SK-N-SH (cell line): ENCODE data around the gene IPO8.

Source experiments
- EZH2phosphoT487 ChIP-seq: fragments of 200-600 bp; sonication (generic); IDR thresholded peaks from 2 replicates; pipeline ENCODE4 v1.6.1; 2017; ENCODE audit warnings: low read depth, mixed run types, mild to moderate bottlenecking, antibody characterized with exemption, moderate library complexity, borderline replicate concordance
- JUND ChIP-seq: IDR thresholded peaks from 2 replicates; pipeline ENCODE4 v1.4.0; 2012
- MEF2A ChIP-seq: IDR thresholded peaks from 2 replicates; pipeline ENCODE4 v1.4.0; 2012; ENCODE audit warnings: low read depth, borderline replicate concordance
- MXI1 ChIP-seq: IDR thresholded peaks from 2 replicates; pipeline ENCODE4 v1.6.1; 2012; ENCODE audit warnings: mild to moderate bottlenecking, low read depth, low read length, improper control_type of control experiment
- POLR2AphosphoS5 ChIP-seq: IDR thresholded peaks from 2 replicates; pipeline ENCODE4 v1.6.1; 2012; ENCODE audit warnings: low read depth, low read length
- RXRA ChIP-seq: IDR thresholded peaks from 2 replicates; pipeline ENCODE4 v1.4.0; 2012; ENCODE audit warnings: low read depth, mild to moderate bottlenecking, borderline replicate concordance
- TAF1 ChIP-seq: IDR thresholded peaks from 2 replicates; pipeline ENCODE4 v1.6.1; 2012; ENCODE audit warnings: low read depth, mild to moderate bottlenecking, low read length, moderate library complexity, borderline replicate concordance
- TEAD4 ChIP-seq: IDR thresholded peaks from 2 replicates; pipeline ENCODE4 v1.4.0; 2012; ENCODE audit warnings: mild to moderate bottlenecking, borderline replicate concordance; ENCODE audit not compliant: insufficient read depth
- TF ChIP-seq, protein P1 (sequence below): IDR thresholded peaks from 2 replicates; pipeline ENCODE4 v1.4.0; 2012; ENCODE audit warnings: low read depth, borderline replicate concordance
- TF ChIP-seq, protein P2 (sequence below): fragments of 200-600 bp; sonication (generic); IDR thresholded peaks from 2 replicates; pipeline ENCODE4 v1.6.1; 2017; ENCODE audit warnings: antibody characterized with exemption, mild to moderate bottlenecking, moderate library complexity
- TF ChIP-seq, protein P3 (sequence below): IDR thresholded peaks from 2 replicates; pipeline ENCODE4 v1.6.1; 2012; ENCODE audit warnings: mild to moderate bottlenecking, low read depth, low read length, moderate library complexity
- TF ChIP-seq, protein P4 (sequence below): IDR thresholded peaks from 2 replicates; pipeline ENCODE4; 2012
- TF ChIP-seq, protein P5 (sequence below): IDR thresholded peaks from 2 replicates; pipeline ENCODE4 v1.4.0; 2012; ENCODE audit warnings: low read depth

DNA sequence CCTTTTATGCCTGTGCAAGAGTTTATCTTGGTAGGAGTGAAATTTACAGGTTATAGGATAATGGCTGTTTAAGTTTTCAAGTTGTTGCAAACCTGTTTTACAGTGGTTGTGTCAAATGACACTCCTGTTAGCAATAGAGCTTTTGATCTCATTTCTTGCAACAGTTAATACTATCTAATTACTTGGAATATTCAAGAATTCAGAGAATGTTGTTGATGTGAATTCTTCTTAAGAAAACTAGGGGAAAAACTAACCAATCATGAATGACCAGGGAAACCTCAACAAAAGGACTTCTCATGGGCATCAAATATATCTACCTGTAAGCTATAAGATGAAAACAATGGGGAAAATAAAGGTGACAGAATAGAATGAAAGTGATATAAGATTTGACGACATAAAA, 85.0 kb downstream of the IPO8 start:
- TF ChIP-seq, protein P1, sequence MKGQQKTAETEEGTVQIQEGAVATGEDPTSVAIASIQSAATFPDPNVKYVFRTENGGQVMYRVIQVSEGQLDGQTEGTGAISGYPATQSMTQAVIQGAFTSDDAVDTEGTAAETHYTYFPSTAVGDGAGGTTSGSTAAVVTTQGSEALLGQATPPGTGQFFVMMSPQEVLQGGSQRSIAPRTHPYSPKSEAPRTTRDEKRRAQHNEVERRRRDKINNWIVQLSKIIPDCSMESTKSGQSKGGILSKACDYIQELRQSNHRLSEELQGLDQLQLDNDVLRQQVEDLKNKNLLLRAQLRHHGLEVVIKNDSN = no peak
- TF ChIP-seq JUND (no peak), MXI1 (no peak), POLR2AphosphoS5 (no peak), RXRA (no peak), TAF1 (no peak), EZH2phosphoT487 (no peak), TEAD4 (no peak), MEF2A (no peak)
- TF ChIP-seq, protein P2, sequence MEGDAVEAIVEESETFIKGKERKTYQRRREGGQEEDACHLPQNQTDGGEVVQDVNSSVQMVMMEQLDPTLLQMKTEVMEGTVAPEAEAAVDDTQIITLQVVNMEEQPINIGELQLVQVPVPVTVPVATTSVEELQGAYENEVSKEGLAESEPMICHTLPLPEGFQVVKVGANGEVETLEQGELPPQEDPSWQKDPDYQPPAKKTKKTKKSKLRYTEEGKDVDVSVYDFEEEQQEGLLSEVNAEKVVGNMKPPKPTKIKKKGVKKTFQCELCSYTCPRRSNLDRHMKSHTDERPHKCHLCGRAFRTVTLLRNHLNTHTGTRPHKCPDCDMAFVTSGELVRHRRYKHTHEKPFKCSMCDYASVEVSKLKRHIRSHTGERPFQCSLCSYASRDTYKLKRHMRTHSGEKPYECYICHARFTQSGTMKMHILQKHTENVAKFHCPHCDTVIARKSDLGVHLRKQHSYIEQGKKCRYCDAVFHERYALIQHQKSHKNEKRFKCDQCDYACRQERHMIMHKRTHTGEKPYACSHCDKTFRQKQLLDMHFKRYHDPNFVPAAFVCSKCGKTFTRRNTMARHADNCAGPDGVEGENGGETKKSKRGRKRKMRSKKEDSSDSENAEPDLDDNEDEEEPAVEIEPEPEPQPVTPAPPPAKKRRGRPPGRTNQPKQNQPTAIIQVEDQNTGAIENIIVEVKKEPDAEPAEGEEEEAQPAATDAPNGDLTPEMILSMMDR = no peak
- TF ChIP-seq, protein P3, sequence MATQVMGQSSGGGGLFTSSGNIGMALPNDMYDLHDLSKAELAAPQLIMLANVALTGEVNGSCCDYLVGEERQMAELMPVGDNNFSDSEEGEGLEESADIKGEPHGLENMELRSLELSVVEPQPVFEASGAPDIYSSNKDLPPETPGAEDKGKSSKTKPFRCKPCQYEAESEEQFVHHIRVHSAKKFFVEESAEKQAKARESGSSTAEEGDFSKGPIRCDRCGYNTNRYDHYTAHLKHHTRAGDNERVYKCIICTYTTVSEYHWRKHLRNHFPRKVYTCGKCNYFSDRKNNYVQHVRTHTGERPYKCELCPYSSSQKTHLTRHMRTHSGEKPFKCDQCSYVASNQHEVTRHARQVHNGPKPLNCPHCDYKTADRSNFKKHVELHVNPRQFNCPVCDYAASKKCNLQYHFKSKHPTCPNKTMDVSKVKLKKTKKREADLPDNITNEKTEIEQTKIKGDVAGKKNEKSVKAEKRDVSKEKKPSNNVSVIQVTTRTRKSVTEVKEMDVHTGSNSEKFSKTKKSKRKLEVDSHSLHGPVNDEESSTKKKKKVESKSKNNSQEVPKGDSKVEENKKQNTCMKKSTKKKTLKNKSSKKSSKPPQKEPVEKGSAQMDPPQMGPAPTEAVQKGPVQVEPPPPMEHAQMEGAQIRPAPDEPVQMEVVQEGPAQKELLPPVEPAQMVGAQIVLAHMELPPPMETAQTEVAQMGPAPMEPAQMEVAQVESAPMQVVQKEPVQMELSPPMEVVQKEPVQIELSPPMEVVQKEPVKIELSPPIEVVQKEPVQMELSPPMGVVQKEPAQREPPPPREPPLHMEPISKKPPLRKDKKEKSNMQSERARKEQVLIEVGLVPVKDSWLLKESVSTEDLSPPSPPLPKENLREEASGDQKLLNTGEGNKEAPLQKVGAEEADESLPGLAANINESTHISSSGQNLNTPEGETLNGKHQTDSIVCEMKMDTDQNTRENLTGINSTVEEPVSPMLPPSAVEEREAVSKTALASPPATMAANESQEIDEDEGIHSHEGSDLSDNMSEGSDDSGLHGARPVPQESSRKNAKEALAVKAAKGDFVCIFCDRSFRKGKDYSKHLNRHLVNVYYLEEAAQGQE = no peak
- TF ChIP-seq, protein P4, sequence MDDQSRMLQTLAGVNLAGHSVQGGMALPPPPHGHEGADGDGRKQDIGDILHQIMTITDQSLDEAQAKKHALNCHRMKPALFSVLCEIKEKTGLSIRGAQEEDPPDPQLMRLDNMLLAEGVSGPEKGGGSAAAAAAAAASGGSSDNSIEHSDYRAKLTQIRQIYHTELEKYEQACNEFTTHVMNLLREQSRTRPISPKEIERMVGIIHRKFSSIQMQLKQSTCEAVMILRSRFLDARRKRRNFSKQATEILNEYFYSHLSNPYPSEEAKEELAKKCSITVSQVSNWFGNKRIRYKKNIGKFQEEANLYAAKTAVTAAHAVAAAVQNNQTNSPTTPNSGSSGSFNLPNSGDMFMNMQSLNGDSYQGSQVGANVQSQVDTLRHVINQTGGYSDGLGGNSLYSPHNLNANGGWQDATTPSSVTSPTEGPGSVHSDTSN = no peak
- TF ChIP-seq, protein P5, sequence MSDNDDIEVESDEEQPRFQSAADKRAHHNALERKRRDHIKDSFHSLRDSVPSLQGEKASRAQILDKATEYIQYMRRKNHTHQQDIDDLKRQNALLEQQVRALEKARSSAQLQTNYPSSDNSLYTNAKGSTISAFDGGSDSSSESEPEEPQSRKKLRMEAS = no peak
